SH-SY5Y (cell line): ENCODE results near the gene TRMT2A.

Source experiments
- GATA2 ChIP-seq: IDR thresholded peaks from 2 replicates; pipeline ENCODE4 v1.6.1; 2011; ENCODE audit warnings: mild to moderate bottlenecking, low read depth, low read length
- GATA3 ChIP-seq: IDR thresholded peaks from 2 replicates; pipeline ENCODE4 v1.6.1; 2011; ENCODE audit warnings: low read depth, mild to moderate bottlenecking, low read length, moderate library complexity

DNA sequence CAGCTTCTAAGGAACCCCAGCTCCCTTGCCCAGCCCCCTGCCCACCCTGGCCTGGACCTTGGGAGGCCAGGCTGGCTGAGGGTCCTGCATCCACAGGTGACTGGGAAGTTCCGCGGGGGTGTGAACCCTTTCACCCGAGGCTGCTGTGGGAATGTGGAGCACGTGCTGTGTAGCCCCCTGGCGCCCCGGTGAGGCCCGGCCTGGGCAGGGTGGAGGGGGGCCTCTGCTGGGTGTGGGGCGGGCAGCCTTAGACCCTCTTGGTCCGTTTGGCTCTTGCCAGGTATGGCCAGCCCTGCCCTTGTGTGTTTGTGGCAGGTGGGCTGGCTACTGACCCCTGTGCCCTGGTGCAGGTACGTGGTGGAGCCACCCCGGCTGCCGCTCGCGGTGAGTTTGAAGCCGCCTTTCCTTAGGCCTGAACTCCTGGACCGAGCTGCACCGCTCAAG, 23.5 kb upstream of the TRMT2A start:
- TF ChIP-seq GATA3 (no peak), GATA2 (no peak)
